Astrocyte of the cerebellum (primary cell): Measurements from ENCODE around the gene ATP6V0C.
A peak's percentile ranks its signal among the peaks of the same experiment; 100 is the strongest.

Source experiments
- DNase-seq: peaks from one replicate; pipeline ENCODE4 v3.0.0-alpha.2; 2011; ENCODE audit warnings: low read depth
- H3K4me3 ChIP-seq: 2 replicates; pipeline ENCODE4 v1.5.1; 2011; ENCODE audit warnings: mild to moderate bottlenecking, low read depth, low read length, moderate library complexity
- in situ Hi-C: cut with HindIII; loops from 2 replicates; pipeline ENCODE4 v1.10.0; 2017; ENCODE audit warnings: low sequenced_read_pairs
- TF ChIP-seq, protein P1 (sequence below): IDR thresholded peaks from 2 replicates; pipeline ENCODE4 v1.5.1; 2012; ENCODE audit warnings: low read length, low read depth, moderate library complexity, mild to moderate bottlenecking; ENCODE audit errors: missing control alignments

ATP6V0C gene

DNA sequence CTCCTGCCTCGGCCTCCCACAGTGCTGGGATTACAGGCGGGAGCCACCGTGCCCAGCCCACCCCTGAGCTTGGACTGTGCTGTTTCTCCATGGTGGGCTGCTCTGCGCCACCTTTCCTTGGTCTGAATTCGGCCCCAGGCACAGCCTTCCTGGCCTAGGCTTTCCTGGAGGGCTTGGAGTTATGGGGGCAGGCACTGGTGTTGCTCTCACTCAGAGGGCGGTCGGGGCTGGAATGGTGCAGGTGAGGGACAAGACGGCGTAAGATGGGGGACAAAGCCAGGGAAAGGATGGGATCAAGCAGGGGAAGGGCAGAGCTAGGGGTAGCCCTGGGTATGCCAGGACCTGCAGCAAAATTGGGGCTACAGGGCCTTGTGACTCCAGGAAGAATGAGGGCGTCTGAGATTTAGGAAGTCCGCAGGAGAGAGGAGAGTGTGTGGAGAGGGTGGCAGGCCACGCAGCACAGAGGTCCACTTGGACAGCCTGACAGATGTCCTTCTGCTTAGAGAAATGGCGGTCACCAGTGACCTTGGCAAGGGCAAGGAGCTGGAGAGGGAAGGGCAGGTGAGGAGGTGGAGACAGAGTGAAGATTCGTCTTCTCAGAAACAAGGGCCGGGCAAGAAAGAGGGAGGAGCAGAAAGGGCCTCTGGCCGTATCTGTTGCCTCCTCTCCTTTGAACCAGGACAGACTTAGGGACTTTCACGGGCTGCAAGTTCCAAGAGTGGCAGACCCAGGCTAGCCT is 1.6 kb upstream of the ATP6V0C start:
- no peak for DNase-seq
- no peak overlapping the region for H3K4me3 ChIP-seq
- in situ Hi-C loops: no loop called here
- TF ChIP-seq, protein P1, sequence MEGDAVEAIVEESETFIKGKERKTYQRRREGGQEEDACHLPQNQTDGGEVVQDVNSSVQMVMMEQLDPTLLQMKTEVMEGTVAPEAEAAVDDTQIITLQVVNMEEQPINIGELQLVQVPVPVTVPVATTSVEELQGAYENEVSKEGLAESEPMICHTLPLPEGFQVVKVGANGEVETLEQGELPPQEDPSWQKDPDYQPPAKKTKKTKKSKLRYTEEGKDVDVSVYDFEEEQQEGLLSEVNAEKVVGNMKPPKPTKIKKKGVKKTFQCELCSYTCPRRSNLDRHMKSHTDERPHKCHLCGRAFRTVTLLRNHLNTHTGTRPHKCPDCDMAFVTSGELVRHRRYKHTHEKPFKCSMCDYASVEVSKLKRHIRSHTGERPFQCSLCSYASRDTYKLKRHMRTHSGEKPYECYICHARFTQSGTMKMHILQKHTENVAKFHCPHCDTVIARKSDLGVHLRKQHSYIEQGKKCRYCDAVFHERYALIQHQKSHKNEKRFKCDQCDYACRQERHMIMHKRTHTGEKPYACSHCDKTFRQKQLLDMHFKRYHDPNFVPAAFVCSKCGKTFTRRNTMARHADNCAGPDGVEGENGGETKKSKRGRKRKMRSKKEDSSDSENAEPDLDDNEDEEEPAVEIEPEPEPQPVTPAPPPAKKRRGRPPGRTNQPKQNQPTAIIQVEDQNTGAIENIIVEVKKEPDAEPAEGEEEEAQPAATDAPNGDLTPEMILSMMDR: no peak

DNA sequence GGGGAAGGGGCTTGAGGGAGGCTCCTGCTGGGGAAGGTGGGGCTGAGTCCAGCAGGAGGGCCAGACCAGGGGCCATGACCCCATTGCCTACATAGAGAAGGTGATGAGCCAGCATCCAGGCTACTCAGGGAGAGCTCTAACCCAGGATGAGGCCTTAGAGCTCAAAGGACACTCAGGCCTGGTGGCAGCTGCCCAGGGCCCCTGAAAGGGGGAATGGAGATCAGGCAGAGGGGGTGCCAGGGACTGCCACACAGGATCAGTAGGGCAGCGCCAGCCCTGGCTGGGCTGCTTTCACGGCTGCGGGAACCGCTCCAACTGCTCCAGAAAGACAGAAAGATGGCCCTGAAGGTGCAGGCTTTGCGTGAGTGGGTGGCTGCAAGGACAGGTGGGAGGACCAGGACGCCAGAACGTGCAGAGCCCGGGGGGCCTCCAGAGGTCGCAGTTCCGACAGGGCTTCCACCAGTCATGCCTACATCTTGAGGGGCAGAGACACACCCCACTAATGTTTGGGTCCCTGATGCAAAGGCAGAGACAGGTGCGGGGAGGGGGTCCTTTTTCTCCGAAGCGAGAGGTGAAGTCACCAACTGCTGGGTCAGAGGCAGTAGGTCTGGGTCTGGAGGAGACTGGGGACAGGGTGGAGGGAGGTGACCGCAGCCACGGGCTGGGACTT is 882 bp upstream of the ATP6V0C start:
- in situ Hi-C loops: no loop called here
- DNase-seq: no peak
- TF ChIP-seq, protein P1: peak; percentile 12

GRCh38 chr16:2514333-2515179 is 804 bp downstream of the ATP6V0C start:
- in situ Hi-C loops: no loop called here
- peak overlapping the region; percentile 52 for H3K4me3 ChIP-seq
- TF ChIP-seq, protein P1: no peak
- DNase-seq: no peak

More for the DNA sequence above, 882 bp upstream of the ATP6V0C start:
- peak overlapping the region; percentile 52 for H3K4me3 ChIP-seq

- H3K4me3 ChIP-seq: peak overlapping the region; percentile 52
- TF ChIP-seq, protein P1: no peak
- in situ Hi-C loops: no loop called here
- DNase-seq: no peak
Observed at GRCh38 chr16:2515180-2515851, 1.6 kb downstream of the ATP6V0C start.

DNA sequence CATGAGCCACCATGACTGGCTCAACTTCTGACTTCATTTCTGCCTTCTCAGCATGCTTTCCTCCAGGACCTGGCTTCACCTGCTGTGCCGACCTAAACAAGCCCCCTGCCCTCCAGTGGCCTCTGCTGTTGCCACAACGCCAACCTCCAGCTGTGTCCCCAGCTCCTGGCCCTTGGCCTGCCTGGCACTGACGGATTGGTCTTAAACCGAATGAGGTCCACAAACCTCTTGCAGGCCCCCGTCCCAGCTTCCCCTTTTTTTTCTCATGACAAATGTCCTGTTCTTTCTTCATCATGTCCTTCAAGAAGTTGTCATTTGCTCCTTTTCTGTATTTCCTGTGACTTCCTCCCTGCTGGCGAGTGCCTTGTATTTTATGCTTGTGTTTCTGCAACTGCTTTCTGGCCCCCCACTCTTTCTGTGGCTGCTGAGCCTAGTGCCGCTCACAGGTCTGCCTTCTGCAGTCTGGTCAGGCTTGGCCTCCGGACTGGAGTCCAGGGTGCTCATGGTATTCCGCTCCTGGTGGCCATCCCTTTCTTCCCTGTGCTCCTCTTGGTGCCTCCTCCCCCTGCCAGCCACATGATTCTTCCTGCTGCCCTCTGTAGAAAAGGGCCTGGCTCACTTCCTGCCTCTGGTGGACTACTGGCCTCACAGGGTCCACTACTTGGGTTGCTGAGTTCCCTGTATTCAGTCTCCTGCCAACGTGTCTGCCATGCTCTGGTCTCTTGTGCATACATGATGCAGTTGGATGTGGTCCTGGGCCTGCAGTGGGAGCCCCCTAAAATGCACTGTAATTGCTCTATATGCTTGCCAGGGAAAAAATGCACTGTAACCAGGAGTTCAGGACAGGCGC is 2.9 kb downstream of the ATP6V0C start:
- TF ChIP-seq, protein P1: no peak
- no peak for DNase-seq
- peak overlapping the region; percentile 9 for H3K4me3 ChIP-seq
- in situ Hi-C loops: no loop called here
